A549 (cell line): ENCODE data around the gene OTUD3. TPM values are rescaled to one million over a fixed set of nuclear protein-coding genes. Genes with fewer than 3 reads are reported as not detected.

ENCODE experiments used
- ATAC-seq, 2 experiments: fragments of 200-7000 bp in 1 of 2; fragments of >200 bp in 1 of 2; cut with Nextera tagmentation in 1 of 2; cut with Tn5 transposase in 1 of 2; 3 replicates each; pipeline versions ENCODE4 v1.8.0 to v1.9.1; 2018 to 2020; ENCODE audit warnings: mild to moderate bottlenecking in 1 of 2, moderate library complexity in 1 of 2
- CTCF ChIA-PET: fragments of 300-600 bp; sonication (Branson Sonifier 250); formaldehyde crosslinking; extraction: SDS; loops from one replicate; lab custom pipeline; 2021; ENCODE audit warnings: antibody characterized with exemption, inconsistent platforms; lab: Yijun Ruan, JAX
- POLR2A ChIA-PET: fragments of 350-600 bp; formaldehyde crosslinking; extraction: SDS; loops from one replicate; lab custom pipeline; 2021; ENCODE audit warnings: antibody characterized with exemption, inconsistent platforms; lab: Yijun Ruan, JAX
- DNase-seq, 2 experiments: peaks; one replicate each; pipeline versions ENCODE4 v3.0.0 to v3.0.0-alpha.2; 2011 to 2016; ENCODE audit warnings: low read depth in 1 of 2, low spot score in 1 of 2
- FAIRE-seq: peaks from 2 replicates; lab custom pipeline; 2011; peaks lifted over from hg19 to GRCh38; lab: Jason Lieb, UNC
- H3K27ac ChIP-seq, 2 experiments: fragments of >200 bp; sonication (Bioruptor Twin); formaldehyde crosslinking; 3 replicates each; pipeline ENCODE4 v1.5.1; 2016 to 2017
- H3K4me1 ChIP-seq: fragments of >200 bp; sonication (Bioruptor Twin); formaldehyde crosslinking; 3 replicates; pipeline ENCODE4 v1.6.1; 2016
- H3K4me2 ChIP-seq: fragments of >200 bp; sonication (Bioruptor Twin); formaldehyde crosslinking; 3 replicates; pipeline ENCODE4 v1.6.1; 2016
- H3K4me3 ChIP-seq: fragments of >200 bp; sonication (Bioruptor Twin); formaldehyde crosslinking; 3 replicates; pipeline ENCODE4 v1.5.1; 2016
- H3K9me3 ChIP-seq: fragments of >200 bp; sonication (Bioruptor Twin); formaldehyde crosslinking; 3 replicates; pipeline ENCODE4 v1.6.1; 2016
- CBX2 ChIP-seq: fragments of 200-600 bp; sonication (generic); IDR thresholded peaks from 2 replicates; pipeline ENCODE4 v1.6.1; 2016; ENCODE audit warnings: low read depth, mild to moderate bottlenecking, borderline replicate concordance
- CEBPB ChIP-seq, 2 experiments: fragments of >200 bp in 1 of 2; sonication (Bioruptor Twin) in 1 of 2; formaldehyde crosslinking in 1 of 2; IDR thresholded peaks; 2 replicates each; pipeline ENCODE4 v1.6.1; 2012 to 2016
- ESRRA ChIP-seq: fragments of 150-350 bp; IDR thresholded peaks from 2 replicates; pipeline ENCODE4 v1.6.1; 2014; ENCODE audit warnings: mild to moderate bottlenecking, low read length, borderline replicate concordance
- GATA3 ChIP-seq: IDR thresholded peaks from 2 replicates; pipeline ENCODE4 v1.6.1; 2012; ENCODE audit warnings: borderline replicate concordance
- HEYL ChIP-seq: fragments of 250-450 bp; sonication (Bioruptor Pico); IDR thresholded peaks from 2 replicates; pipeline ENCODE4 v1.8.0; 2021; ENCODE audit warnings: mild to moderate bottlenecking, moderate library complexity
- HOXA7 ChIP-seq: fragments of 250-450 bp; sonication (Bioruptor Pico); IDR thresholded peaks from 2 replicates; pipeline ENCODE4 v1.5.0; 2020; ENCODE audit warnings: mild to moderate bottlenecking, moderate library complexity
- JUNB ChIP-seq: fragments of >200 bp; sonication (Bioruptor Twin); formaldehyde crosslinking; IDR thresholded peaks from 2 replicates; pipeline ENCODE4 v1.6.1; 2016
- KDM1A ChIP-seq: fragments of 200-600 bp; sonication (generic); IDR thresholded peaks from 2 replicates; pipeline ENCODE4 v1.6.1; 2016; ENCODE audit warnings: low read depth, mild to moderate bottlenecking
- KDM5A ChIP-seq: fragments of 200-600 bp; sonication (generic); IDR thresholded peaks from 2 replicates; pipeline ENCODE4 v1.6.1; 2016; ENCODE audit warnings: antibody characterized with exemption, mild to moderate bottlenecking
- MAZ ChIP-seq: fragments of 150-350 bp; IDR thresholded peaks from 2 replicates; pipeline ENCODE4 v1.6.1; 2014; ENCODE audit warnings: antibody characterized with exemption, low read depth, low read length, borderline replicate concordance
- MYC ChIP-seq: IDR thresholded peaks from 2 replicates; pipeline ENCODE4 v1.6.1; 2012; ENCODE audit warnings: mild to moderate bottlenecking, inconsistent platforms, low read length, improper control_type of control experiment, borderline replicate concordance
- RCOR1 ChIP-seq: fragments of 150-350 bp; IDR thresholded peaks from 2 replicates; pipeline ENCODE4 v1.6.1; 2014; ENCODE audit warnings: antibody characterized with exemption, low read length, low read depth
- RFX5 ChIP-seq: fragments of 450-650 bp; IDR thresholded peaks from 2 replicates; pipeline ENCODE4 v1.7.1; 2014; ENCODE audit warnings: antibody characterized with exemption, mild to moderate bottlenecking, moderate library complexity
- TFCP2L1 ChIP-seq: fragments of 250-450 bp; sonication (Bioruptor Pico); IDR thresholded peaks from 2 replicates; pipeline ENCODE4 v1.5.0; 2021; ENCODE audit warnings: mild to moderate bottlenecking
- WGBS: methylation state at CpG from one replicate; pipeline ENCODE4 v1.1.6; 2017; ENCODE audit errors: missing lambda C conversion rate; 5-methylcytosine and 5-hydroxymethylcytosine counted together
- polyA plus RNA-seq, 4 experiments: library from polyadenylated mRNA; depleted of rRNA in 3 of 4; stranded (reverse); fragments of >200 nt; fragmentation: RNase III in 1 of 4; extraction: RNeasy Plus Mini Kit Qiagen cat#74134 plus additional on column Dnase treatment in 1 of 4; gene quantifications; 2 replicates in 3 of 4; 3 replicates in 1 of 4; pipeline ENCODE4 v1.2.3, GENCODE V29; 2011 to 2017
- TF ChIP-seq, protein P1 (sequence below): fragments of >200 bp; sonication (Bioruptor Twin); formaldehyde crosslinking; IDR thresholded peaks from 3 replicates; pipeline ENCODE4 v1.5.1; 2016
- TF ChIP-seq, protein P2 (sequence below): fragments of 250-450 bp; sonication (Bioruptor Pico); IDR thresholded peaks from 2 replicates; pipeline ENCODE4 v1.5.0; 2021; ENCODE audit warnings: mild to moderate bottlenecking, moderate library complexity, borderline replicate concordance
- TF ChIP-seq, protein P3 (sequence below): fragments of 250-450 bp; sonication (Bioruptor Pico); IDR thresholded peaks from 2 replicates; pipeline ENCODE4 v1.5.0; 2020; ENCODE audit warnings: low read depth, mild to moderate bottlenecking, moderate library complexity
- TF ChIP-seq, protein P4 (sequence below): IDR thresholded peaks from 2 replicates; pipeline ENCODE4 v1.6.1; 2012
- TF ChIP-seq, protein P5 (sequence below): fragments of >200 bp; sonication (Bioruptor Twin); formaldehyde crosslinking; IDR thresholded peaks from 2 replicates; pipeline ENCODE4 v1.6.1; 2016
- TF ChIP-seq, protein P6 (sequence below): fragments of 450-650 bp; IDR thresholded peaks from 2 replicates; pipeline ENCODE4 v1.6.1; 2014; ENCODE audit warnings: antibody characterized with exemption

The OTUD3 gene
- polyA plus RNA-seq, 2 of the 4 experiments (the other 2 are of a cell fraction): 3.5 to 4.9 TPM

DNA sequence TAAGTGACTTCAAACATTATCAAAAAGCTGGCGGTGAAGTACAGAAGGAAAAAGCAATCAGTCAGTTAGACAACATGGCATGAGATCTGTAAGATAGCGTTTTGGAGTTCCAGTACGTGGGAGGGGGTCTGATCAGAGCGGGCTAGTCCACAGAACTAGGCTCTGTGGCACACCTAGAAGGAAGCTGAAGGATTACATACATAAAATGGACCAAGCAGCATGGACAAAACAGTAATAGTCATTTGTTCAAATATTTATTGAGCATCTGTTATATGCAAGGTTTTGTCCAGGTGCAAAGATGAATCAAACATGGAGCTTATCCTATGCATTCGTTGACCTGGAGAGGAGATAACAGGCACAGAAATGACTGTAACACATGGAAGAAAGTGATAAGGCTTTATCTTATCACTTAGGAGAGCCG is 64.1 kb downstream of the OTUD3 start:
- H3K4me1 ChIP-seq: no peaks in the 10 kb centered on the region
- POLR2A ChIA-PET: interaction anchor here (0.6 kb wide), 1 partner anchor 186 kb away, joined by 3 read pairs; no protein-coding TSS in a partner anchor
- FAIRE-seq: no peak
- no peak overlapping the region for H3K27ac ChIP-seq
- H3K4me3 ChIP-seq: no peak overlapping the region
- no peak overlapping the region for H3K4me2 ChIP-seq
- no peak for ATAC-seq
- DNase-seq: no peak
- CTCF ChIA-PET: interaction anchor here (1.2 kb wide), 1 partner anchor 28 kb away, joined by 3 read pairs; no protein-coding TSS in a partner anchor
- 20% methylated on average over 6 of the region's 6 CpGs for WGBS
- TF ChIP-seq, protein P1, sequence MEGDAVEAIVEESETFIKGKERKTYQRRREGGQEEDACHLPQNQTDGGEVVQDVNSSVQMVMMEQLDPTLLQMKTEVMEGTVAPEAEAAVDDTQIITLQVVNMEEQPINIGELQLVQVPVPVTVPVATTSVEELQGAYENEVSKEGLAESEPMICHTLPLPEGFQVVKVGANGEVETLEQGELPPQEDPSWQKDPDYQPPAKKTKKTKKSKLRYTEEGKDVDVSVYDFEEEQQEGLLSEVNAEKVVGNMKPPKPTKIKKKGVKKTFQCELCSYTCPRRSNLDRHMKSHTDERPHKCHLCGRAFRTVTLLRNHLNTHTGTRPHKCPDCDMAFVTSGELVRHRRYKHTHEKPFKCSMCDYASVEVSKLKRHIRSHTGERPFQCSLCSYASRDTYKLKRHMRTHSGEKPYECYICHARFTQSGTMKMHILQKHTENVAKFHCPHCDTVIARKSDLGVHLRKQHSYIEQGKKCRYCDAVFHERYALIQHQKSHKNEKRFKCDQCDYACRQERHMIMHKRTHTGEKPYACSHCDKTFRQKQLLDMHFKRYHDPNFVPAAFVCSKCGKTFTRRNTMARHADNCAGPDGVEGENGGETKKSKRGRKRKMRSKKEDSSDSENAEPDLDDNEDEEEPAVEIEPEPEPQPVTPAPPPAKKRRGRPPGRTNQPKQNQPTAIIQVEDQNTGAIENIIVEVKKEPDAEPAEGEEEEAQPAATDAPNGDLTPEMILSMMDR: no peak
- TF ChIP-seq MYC (no peak), CEBPB (IDR thresholded peaks at IDR 0.05) (no peak), TFCP2L1 (CRISPR knock-in tag) (no peak), HOXA7 (CRISPR knock-in tag) (no peak), MAZ (no peak), GATA3 (no peak), CBX2 (no peak), KDM1A (no peak), HEYL (CRISPR knock-in tag) (no peak), RFX5 (no peak), RCOR1 (no peak), ESRRA (no peak)
- TF ChIP-seq, protein P2, sequence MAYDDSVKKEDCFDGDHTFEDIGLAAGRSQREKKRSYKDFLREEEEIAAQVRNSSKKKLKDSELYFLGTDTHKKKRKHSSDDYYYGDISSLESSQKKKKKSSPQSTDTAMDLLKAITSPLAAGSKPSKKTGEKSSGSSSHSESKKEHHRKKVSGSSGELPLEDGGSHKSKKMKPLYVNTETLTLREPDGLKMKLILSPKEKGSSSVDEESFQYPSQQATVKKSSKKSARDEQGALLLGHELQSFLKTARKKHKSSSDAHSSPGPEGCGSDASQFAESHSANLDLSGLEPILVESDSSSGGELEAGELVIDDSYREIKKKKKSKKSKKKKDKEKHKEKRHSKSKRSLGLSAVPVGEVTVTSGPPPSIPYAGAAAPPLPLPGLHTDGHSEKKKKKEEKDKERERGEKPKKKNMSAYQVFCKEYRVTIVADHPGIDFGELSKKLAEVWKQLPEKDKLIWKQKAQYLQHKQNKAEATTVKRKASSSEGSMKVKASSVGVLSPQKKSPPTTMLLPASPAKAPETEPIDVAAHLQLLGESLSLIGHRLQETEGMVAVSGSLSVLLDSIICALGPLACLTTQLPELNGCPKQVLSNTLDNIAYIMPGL (CRISPR knock-in tag): no peak
- TF ChIP-seq, protein P3, sequence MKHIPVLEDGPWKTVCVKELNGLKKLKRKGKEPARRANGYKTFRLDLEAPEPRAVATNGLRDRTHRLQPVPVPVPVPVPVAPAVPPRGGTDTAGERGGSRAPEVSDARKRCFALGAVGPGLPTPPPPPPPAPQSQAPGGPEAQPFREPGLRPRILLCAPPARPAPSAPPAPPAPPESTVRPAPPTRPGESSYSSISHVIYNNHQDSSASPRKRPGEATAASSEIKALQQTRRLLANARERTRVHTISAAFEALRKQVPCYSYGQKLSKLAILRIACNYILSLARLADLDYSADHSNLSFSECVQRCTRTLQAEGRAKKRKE (CRISPR knock-in tag): no peak
- TF ChIP-seq, protein P4, sequence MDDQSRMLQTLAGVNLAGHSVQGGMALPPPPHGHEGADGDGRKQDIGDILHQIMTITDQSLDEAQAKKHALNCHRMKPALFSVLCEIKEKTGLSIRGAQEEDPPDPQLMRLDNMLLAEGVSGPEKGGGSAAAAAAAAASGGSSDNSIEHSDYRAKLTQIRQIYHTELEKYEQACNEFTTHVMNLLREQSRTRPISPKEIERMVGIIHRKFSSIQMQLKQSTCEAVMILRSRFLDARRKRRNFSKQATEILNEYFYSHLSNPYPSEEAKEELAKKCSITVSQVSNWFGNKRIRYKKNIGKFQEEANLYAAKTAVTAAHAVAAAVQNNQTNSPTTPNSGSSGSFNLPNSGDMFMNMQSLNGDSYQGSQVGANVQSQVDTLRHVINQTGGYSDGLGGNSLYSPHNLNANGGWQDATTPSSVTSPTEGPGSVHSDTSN: no peak
- TF ChIP-seq, protein P5, sequence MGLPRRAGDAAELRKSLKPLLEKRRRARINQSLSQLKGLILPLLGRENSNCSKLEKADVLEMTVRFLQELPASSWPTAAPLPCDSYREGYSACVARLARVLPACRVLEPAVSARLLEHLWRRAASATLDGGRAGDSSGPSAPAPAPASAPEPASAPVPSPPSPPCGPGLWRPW: no peak
- TF ChIP-seq, protein P6, sequence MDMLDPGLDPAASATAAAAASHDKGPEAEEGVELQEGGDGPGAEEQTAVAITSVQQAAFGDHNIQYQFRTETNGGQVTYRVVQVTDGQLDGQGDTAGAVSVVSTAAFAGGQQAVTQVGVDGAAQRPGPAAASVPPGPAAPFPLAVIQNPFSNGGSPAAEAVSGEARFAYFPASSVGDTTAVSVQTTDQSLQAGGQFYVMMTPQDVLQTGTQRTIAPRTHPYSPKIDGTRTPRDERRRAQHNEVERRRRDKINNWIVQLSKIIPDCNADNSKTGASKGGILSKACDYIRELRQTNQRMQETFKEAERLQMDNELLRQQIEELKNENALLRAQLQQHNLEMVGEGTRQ: no peak
- no peaks in the 10 kb centered on the region; the same call in 2 of the 3 replicates for H3K9me3 ChIP-seq

DNA sequence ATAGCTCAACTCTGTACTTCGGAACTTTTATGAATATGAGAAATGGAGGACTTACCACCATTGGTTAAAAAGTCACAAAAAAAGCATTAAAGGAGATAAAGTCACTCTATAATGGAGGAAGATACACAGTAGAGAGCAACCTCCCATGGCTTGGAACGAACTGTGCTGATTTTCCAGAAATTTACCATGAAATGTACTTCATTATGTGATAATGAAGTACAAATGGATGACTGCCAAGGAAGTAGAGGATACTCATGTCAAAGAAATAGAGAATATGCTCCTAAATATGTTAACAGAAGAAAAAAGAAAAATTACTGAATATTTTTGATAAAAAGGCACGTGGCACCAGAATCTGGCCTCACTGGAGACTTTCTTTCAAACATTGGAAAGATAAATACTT is 64.8 kb downstream of the OTUD3 start:
- no peak overlapping the region for H3K27ac ChIP-seq
- no peak overlapping the region for H3K4me3 ChIP-seq
- TF ChIP-seq KDM5A (no peak), JUNB (no peak)
- H3K4me2 ChIP-seq: no peak overlapping the region
- H3K9me3 ChIP-seq: no peaks in the 10 kb centered on the region
- no peak for FAIRE-seq
- 39% methylated on average over 3 of the region's 3 CpGs for whole genome bisulfite sequencing
- no peaks in the 10 kb centered on the region for H3K4me1 ChIP-seq
- ChIA-PET POLR2A (no interaction called here), CTCF (interaction anchor here (1.2 kb wide), 1 partner anchor 29 kb away, joined by 3 read pairs; no protein-coding TSS in a partner anchor)
- no peak for DNase-seq
- no peak for ATAC-seq
